Brain microvascular endothelial cell (primary cell): ENCODE results near the gene NRXN3.

Experiments used
- DNase-seq: peaks from one replicate; pipeline ENCODE4 v3.0.0-alpha.2; 2020
- H3K27ac ChIP-seq: fragments of 250-450 bp; sonication (Bioruptor Pico); 2 replicates; pipeline ENCODE4 v1.5.1; 2020; ENCODE audit warnings: mild to moderate bottlenecking, moderate library complexity
- H3K27me3 ChIP-seq: fragments of 250-450 bp; sonication (Bioruptor Pico); replicated peaks from 2 replicates; pipeline ENCODE4 v1.5.1; 2020; ENCODE audit warnings: mild to moderate bottlenecking
- H3K36me3 ChIP-seq: fragments of 250-450 bp; sonication (Bioruptor Pico); replicated peaks from 2 replicates; pipeline ENCODE4 v1.5.1; 2020; ENCODE audit warnings: mild to moderate bottlenecking
- H3K4me3 ChIP-seq: 2 replicates; pipeline ENCODE4 v1.5.1; 2011; ENCODE audit warnings: low read depth, mild to moderate bottlenecking, control low read depth, low read length, moderate library complexity
- CTCF ChIP-seq: IDR thresholded peaks from 2 replicates; pipeline ENCODE4 v1.5.1; 2011; ENCODE audit warnings: low read depth, mild to moderate bottlenecking, moderate library complexity, low read length, control low read depth, inconsistent platforms; ENCODE audit errors: missing control alignments
- in situ Hi-C: cut with HindIII; loops from 2 replicates; pipeline ENCODE4 v1.10.0; 2017; ENCODE audit warnings: low sequenced_read_pairs, low pct_ligation_motif_present

Gene NRXN3

GRCh38 chr14:78764240-78764639 lies 594.1 kb downstream of the NRXN3 start:
- Histone ChIP-seq H3K27me3 (no peaks in the 10 kb centered on the region), H3K4me3 (no peak overlapping the region), H3K36me3 (no peaks in the 10 kb centered on the region), H3K27ac (no peak overlapping the region)
- no peak for TF ChIP-seq CTCF
- DNase-seq, result peak; percentile 22
- in situ Hi-C loops, result no loop called here

DNA sequence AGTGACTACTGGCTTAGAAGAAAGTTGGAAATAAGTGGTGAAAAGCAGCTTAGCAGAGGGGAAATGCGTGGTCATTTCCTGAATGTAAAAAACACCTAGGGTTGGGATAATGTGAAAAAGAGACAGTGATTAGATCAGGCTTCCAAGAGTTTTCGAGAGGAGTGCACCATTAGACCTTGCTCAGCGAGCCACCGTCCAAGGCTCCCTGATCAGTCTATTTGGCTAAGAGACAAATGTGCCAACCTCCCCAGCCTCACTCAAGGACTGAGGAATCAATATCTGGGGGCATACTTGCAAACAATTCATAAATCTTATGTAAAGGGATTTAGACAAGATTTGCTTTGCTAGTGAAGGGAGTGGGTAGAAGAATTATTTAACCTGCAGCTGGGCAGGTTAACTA lies 594.5 kb downstream of the NRXN3 start:
- TF ChIP-seq CTCF, result no peak
- H3K27ac ChIP-seq, result no peak overlapping the region
- no peak for DNase-seq
- H3K36me3 ChIP-seq, result no peaks in the 10 kb centered on the region
- in situ Hi-C loops, result no loop called here
- no peaks in the 10 kb centered on the region for H3K27me3 ChIP-seq
- no peak overlapping the region for H3K4me3 ChIP-seq

GRCh38 chr14:78767436-78767835 lies 597.3 kb downstream of the NRXN3 start:
- TF ChIP-seq CTCF, result no peak
- DNase-seq, result no peak
- H3K4me3 ChIP-seq, result no peak overlapping the region

GRCh38 chr14:78782551-78782950 lies 612.4 kb downstream of the NRXN3 start:
- no peak for TF ChIP-seq CTCF
- Histone ChIP-seq H3K36me3 (no peaks in the 10 kb centered on the region), H3K27me3 (no peaks in the 10 kb centered on the region), H3K27ac (no peak overlapping the region), H3K4me3 (no peak overlapping the region)
- DNase-seq, result no peak
- in situ Hi-C loops, result no loop called here

More at GRCh38 chr14:78767436-78767835, 597.3 kb downstream of the NRXN3 start:
- Histone ChIP-seq H3K27me3 (no peaks in the 10 kb centered on the region), H3K27ac (no peak overlapping the region), H3K36me3 (no peaks in the 10 kb centered on the region)
- in situ Hi-C loops, result no loop called here

DNA sequence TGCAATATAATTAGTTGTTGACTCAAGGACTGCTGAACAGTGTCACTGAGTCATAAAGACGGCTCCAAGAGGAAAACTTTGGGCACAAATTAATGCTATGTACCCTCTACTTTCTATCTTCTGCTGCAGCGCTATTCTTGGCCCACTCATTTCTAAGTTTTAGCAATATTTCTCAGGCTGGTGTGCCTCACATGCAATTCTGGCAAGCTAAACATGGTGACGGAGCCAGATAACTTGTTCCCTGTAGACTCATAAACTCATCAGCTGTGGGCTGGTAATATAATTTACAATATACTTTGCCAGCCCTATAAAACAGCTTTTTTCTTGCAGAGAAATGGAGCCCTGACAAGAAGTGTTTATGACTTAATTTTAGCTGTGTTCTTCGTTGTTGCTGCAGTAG lies 615.1 kb downstream of the NRXN3 start:
- no peak for TF ChIP-seq CTCF
- Histone ChIP-seq H3K36me3 (no peaks in the 10 kb centered on the region), H3K27me3 (no peaks in the 10 kb centered on the region), H3K27ac (no peak overlapping the region), H3K4me3 (no peak overlapping the region)
- in situ Hi-C loops, result no loop called here
- DNase-seq, result no peak
